HG02588 (cell line): ENCODE results near the gene TRIM34.
"Not testable (repeated sequence)": the region's sequence is repeated elsewhere in the genome, so short reads cannot be mapped to it uniquely, and the experiment has no call there.

Experiments used
- ATAC-seq: cut with Tn5 transposase; IDR thresholded peaks from one replicate; pipeline ENCODE4 v1.9.1; 2021; ENCODE audit warnings: mild to moderate bottlenecking, moderate library complexity; ENCODE audit not compliant: unreplicated experiment

TRIM34 gene

DNA sequence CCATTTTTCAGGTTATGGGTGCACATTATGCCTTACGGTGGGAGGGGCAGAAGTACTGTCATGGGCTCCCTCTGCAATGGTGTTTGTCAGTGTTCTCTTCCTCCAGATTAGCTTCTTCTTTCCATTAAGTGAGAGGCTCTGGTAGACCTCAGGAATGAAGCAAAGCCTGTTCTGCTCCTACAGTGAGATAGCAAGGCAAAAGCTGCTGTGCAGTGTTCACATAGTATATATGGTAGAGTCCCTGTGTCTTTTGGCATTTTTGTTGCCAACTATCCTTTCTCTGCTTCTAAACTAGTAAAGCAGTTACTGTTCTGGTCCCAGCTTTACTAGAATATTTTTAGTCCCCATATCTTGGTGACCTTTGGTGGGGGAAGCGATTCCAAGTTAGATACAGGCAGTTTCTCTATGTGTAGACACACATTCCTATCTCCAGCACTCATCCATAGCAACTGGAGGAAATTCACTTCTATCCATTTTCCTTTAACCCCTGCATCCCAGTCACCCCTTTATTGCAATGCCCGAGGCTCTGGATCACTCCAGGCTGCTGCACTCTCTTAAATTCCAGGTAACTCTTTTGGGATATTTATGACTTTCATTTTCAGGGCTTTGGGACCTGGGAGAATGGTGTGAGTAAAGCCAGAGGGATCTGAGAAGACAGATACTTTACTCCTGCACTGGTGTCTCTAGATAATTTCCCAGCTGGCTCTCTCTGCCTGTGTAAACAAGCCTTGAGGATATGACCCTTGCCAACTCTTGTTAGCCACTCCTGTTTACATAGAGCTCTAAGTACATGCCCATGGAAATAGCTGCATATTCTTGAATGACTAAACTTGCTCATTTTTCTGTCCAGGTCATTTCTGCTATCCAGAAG is 3.9 kb upstream of the TRIM34 start:
- ATAC-seq: no peak

DNA sequence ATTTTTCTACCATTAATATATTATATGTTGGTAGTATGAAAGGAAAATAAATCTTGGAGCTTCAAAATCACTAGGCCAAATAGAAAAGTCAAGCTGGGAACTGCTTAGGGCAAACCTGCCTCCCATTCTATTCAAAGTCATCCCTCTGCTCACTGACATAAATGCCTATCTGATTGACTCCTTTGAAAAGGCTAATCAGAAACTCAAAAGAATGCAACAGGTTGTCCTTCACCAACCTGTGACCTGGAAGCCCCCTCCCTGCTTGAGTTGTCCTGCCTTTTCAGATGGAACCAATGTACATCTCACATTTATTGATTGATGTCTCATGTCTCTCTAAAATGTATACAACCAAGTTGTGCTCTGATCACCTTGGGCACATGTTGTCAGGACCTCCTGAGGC is 3.2 kb upstream of the TRIM34 start:
- ATAC-seq: no peak

GRCh38 chr11:5622802-5623201 is 2.0 kb upstream of the TRIM34 start:
- ATAC-seq: no peak

GRCh38 chr11:5625281-5625680 is 480 bp downstream of the TRIM34 start:
- no peak for ATAC-seq

DNA sequence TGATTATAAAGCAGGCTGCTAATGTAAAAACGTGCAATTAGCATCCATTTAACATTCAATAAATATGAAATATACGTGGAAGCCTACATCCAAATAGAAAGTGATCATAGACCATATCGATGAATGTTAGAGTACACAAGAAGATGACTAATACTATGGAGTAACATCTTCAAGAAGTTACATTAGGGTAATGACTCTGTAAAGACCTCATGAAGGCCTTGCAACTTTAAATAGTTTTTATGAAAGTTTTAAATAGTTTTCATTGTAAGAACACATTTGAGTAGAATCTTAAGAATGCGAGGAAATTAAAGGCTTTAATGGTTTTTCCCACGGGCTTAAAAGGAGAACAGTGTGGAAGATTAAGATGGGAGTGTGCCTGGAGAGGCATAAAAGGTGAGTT is 1.4 kb downstream of the TRIM34 start:
- no peak for ATAC-seq

DNA sequence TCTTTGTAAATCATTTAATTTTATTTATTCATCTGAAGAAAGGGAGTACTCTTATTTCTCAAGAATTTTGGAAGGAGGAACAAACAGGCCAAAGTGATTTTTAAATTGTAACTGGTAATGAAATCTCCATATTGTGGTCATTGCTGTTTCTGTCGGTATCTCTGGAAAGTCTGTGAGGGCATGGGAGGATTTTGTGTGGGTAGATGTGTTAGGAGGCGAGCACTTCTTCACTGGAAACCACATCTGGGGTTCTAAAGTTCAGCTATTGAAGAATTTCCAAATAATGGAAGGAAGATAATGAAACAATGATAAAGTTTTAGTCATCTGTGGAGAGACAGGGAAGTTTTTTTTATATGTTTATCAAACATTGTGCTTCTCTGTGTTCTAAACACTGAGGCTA is 6.6 kb downstream of the TRIM34 start:
- ATAC-seq: no peak

- peak; percentile 97 for ATAC-seq
Observed at GRCh38 chr11:5631969-5632635, 7.3 kb downstream of the TRIM34 start.

GRCh38 chr11:5639953-5640352 is 15.2 kb downstream of the TRIM34 start:
- ATAC-seq: no peak

DNA sequence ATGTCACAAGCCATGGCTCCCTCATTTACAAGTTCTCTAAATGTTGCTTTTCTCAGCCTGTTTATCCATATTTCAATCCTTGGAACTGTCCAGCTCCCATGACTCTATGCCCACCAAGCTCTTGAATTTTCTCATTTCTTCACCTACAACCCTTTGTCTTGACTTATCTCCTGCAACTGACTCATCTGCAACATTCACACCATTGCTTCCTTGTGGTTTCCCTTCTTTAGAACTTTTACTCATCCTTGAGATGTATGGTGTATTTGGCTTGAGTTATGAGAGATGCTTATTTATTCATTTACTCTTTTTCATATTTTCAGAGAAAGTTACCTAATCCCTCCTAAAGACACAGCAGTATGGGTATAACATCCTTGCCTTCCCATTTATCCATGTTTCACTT is 18.8 kb downstream of the TRIM34 start:
- no peak for ATAC-seq

DNA sequence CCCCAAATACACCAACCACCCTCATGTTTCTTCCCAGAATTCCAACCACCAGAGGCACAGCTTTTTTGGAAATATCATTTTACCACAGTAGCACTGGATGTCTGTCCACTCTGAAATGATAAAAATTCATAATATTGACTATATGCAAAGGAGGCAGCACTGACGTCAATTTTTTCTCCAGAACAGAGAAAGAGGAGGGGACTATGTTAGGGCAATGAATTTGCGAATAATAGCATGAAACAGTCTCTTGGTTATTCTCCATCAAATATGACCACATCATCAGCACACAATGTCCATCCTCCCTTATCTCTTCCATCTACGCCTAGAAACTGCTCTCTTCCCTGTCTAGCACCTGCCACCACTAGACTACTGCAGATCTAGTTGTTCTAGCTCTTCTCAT is 21.3 kb downstream of the TRIM34 start:
- ATAC-seq: no peak

DNA sequence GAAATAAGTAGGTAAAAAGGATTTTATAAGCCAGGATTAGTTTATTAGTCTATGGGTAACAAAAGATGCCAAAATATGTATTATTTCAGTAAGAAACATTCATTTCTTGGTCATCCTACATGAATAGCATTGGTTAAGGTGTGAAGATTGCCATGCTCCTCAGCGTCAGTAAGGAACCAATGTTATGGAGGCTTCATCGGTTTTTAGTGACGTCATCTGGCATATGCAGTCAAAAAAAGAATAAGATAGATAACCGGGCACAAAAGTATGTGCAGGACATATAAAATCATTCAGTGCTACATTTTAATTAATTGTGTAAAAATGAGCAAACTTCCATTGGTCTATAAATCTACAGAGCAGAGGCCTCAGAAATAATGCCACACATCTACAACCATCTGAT is 30.7 kb downstream of the TRIM34 start:
- ATAC-seq: no peak

DNA sequence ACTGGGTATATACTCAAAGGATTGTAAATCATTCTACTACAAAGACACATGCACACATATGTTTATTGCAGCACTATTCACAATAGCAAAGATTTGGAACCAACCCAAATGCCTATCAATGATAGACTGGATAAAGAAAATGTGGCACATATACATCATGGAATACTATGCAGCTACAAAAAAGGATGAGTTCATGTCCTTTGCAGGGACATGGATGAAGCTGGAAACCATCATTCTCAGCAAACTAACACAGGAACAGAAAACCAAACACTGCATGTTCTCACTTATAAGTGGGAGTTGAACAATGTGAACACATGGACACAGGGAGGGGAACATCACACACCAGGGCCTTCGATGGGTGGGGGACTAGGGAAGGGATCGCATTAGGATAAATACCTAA is 32.2 kb downstream of the TRIM34 start:
- ATAC-seq: not testable (repeated sequence)

DNA sequence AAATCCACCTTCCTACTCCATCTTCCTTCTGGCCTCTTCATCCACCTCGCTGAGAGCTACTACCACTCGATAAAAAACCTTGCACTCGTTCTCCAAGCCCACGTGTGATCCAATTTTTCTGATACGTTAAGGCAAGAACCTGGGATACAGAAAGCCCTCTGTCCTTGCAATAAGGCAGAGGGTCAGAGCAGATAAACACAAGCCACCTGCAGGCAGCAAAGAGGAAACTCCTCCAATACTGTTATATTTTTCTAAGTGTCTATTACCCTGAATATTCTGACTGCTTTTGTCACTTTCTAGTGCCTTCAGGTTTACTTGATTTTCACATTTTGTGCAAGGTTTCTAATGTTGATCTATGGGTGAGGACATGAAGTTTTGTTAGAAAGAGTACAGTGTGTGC is 33.5 kb downstream of the TRIM34 start:
- no peak for ATAC-seq

GRCh38 chr11:5663511-5663910 is 38.7 kb downstream of the TRIM34 start:
- ATAC-seq: no peak

DNA sequence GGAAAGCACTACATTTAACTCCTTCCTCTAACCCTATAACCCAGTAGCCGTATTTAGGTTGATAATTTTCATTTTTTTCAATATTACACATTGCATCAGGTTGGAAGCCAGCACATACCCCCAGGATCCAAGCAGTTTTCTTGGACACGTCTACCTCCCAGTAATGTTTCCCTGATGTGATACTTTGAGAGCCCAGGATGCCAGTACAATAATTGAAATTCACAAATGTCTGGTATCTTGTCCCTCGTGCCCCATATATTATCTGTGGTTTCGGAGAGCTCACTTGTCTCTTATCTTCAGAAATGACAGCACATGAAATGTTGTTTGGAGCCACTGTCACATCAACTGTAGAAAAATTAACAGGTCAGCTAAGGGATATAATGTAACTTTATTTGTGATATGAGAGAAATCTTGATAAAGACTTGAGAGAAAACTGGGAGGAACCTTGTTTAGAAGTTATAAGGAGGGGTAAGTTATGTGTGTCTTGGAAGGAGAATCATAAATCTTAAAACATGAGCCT is 40.3 kb downstream of the TRIM34 start:
- no peak for ATAC-seq

GRCh38 chr11:5665746-5666401 is 41.1 kb downstream of the TRIM34 start:
- ATAC-seq: no peak

DNA sequence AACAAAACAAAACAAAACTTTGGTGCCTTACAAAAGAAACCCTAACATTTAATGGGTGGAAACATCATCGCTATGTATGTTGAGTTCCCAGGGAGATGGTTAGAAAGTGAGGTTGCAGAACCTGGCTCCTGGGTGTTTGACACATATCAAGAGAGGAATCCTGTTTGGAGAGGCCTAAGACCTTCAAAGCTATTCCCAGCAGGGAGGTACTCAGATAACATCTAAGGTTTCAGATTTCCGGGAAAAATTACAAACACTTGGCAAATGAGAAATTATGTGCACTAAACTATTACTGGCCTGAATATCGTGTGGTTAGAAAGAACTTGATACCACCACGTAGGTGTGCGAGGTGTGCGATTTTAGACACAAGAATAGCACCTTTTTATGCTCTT is 41.6 kb downstream of the TRIM34 start:
- no peak for ATAC-seq

- no peak for ATAC-seq
Observed at GRCh38 chr11:5671831-5672230, 47.0 kb downstream of the TRIM34 start.

GRCh38 chr11:5674391-5674790 is 49.6 kb downstream of the TRIM34 start:
- ATAC-seq: no peak

GRCh38 chr11:5679811-5680210 is 55.0 kb downstream of the TRIM34 start:
- ATAC-seq: no peak

GRCh38 chr11:5682890-5683441 is 58.2 kb downstream of the TRIM34 start:
- ATAC-seq: not testable (repeated sequence)
